Measurements from ENCODE around the gene GTPBP3. TPM values are rescaled to one million over a fixed set of nuclear protein-coding genes. Genes with fewer than 3 reads are reported as not detected.

GTPBP3 gene
- total RNA-seq, 4 donors from 2014 or later: 15.9 to 59.4 (median 28.8) TPM

DNA sequence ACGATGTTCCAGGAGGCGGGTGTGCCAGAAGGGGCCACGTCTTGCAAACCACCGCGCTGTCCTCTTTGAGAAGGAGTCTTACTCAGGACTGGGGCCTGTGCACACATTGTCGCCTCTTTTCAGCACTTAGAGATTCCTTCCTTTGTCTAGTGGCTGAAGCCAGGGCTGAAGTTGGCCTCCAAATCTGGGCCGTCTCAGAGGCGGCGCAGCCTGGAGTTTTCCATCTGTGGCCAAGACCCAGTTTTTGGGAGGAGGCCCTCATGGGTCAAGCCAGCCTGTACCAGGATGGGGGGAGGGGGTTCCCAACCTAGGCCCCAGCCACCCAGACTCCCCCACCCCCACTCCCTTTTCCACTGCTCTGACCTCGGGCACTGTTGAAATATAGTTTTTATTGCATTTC lies 14.5 kb upstream of the GTPBP3 start:
- H3K36me3 ChIP-seq: peaks cover 0 to 84% (median 12%) of the 10 kb centered on the region in 3 donors
- no peak for TF ChIP-seq EP300 (IDR thresholded peaks at IDR 0.05)
- no peak for TF ChIP-seq POLR2A (IDR thresholded peaks at IDR 0.05)
- TF ChIP-seq, protein P1, sequence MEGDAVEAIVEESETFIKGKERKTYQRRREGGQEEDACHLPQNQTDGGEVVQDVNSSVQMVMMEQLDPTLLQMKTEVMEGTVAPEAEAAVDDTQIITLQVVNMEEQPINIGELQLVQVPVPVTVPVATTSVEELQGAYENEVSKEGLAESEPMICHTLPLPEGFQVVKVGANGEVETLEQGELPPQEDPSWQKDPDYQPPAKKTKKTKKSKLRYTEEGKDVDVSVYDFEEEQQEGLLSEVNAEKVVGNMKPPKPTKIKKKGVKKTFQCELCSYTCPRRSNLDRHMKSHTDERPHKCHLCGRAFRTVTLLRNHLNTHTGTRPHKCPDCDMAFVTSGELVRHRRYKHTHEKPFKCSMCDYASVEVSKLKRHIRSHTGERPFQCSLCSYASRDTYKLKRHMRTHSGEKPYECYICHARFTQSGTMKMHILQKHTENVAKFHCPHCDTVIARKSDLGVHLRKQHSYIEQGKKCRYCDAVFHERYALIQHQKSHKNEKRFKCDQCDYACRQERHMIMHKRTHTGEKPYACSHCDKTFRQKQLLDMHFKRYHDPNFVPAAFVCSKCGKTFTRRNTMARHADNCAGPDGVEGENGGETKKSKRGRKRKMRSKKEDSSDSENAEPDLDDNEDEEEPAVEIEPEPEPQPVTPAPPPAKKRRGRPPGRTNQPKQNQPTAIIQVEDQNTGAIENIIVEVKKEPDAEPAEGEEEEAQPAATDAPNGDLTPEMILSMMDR (IDR thresholded peaks at IDR 0.05): no peak
- no peak overlapping the region for H3K4me3 ChIP-seq
- no peaks in the 10 kb centered on the region for H3K27me3 ChIP-seq
- H3K4me1 ChIP-seq: peaks cover 0 to 53% (median 18%) of the 10 kb centered on the region in 4 donors
- no peaks in the 10 kb centered on the region for H3K9me3 ChIP-seq
- WGBS, 2 donors: 43 to 48% methylated on average over 9 to 10 of the region's 10 CpGs
- peak overlapping the region in 2 of 4 donors; percentile 19 to 52 for H3K27ac ChIP-seq
- DNase-seq (ENCODE audit: low spot score in 2 of 2): no peak

DNA sequence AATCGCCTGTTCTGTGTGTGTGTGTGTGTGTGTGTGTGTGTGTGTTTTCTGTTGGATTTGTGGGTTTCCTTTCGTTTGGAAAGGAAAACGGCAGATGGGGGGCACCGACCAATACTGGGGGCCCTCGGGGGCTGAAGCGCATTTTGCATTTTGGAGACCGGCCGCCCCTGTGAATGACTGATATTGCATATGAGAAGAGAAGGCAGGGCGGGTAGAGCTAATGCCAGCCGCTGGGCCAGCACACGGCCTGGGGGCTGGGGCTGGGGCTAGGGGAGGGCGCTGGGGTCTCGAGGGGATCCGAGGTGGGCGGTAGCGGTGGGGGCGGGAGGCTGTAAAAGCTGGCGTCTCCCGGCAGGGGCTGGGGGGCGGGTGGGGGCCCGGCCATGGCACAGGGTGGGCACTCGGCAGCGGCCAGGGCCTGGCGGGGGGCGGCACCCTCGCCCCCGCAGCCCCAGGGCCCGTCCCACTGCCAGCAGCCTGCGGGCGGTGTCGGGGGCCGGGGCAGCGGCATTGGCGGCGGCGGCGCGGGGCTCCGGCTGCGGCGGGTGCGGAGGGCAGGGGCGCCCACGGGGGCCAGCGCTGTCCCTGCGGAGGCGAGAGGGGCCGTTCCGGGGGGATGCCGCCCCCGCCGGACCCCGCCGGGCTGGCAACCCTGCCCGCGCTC lies 13.9 kb upstream of the GTPBP3 start:
- peaks cover 0 to 78% (median 12%) of the 10 kb centered on the region in 3 donors for H3K36me3 ChIP-seq
- TF ChIP-seq POLR2A (IDR thresholded peaks at IDR 0.05): no peak
- TF ChIP-seq, protein P1 (IDR thresholded peaks at IDR 0.05): no peak
- no peak for TF ChIP-seq EP300 (IDR thresholded peaks at IDR 0.05)

DNA sequence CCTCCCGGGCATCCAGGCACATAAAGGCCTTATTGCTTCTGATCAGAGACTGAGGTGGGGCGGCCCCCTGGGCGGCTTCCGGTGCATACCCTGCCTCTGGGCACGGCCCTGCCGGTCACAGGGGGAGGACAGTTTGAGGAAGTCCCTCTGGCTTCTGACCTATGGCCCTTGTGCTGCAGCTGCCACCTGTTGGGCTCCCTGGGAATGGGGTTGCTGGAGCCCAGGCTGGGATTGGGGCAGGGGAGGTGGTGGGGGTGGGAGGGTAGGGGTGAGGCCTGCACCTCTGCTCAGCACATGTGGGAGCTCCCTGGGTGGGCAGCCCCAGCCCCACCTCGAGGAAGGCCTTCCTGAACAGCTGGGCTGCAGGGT lies 13.4 kb upstream of the GTPBP3 start:
- no peaks in the 10 kb centered on the region for H3K9me3 ChIP-seq
- peaks cover 0 to 63% (median 21%) of the 10 kb centered on the region in 4 donors for H3K4me1 ChIP-seq
- peak overlapping the region in 1 of 4 donors; percentile 38 for H3K4me3 ChIP-seq
- TF ChIP-seq EP300 (IDR thresholded peaks at IDR 0.05) (no peak), POLR2A (IDR thresholded peaks at IDR 0.05) (no peak)
- TF ChIP-seq, protein P1 (IDR thresholded peaks at IDR 0.05): no peak
- peak overlapping the region; percentile 36 to 84 (median 58) for H3K27ac ChIP-seq
- 9 to 22% methylated on average over 1 to 6 of the region's 7 CpGs for WGBS, 2 donors
- no peak for DNase-seq (ENCODE audit: low spot score in 2 of 2)
- H3K27me3 ChIP-seq: no peaks in the 10 kb centered on the region
- peaks cover 0 to 74% (median 12%) of the 10 kb centered on the region in 3 donors for H3K36me3 ChIP-seq

More for the DNA sequence above, 13.9 kb upstream of the GTPBP3 start:
- Histone ChIP-seq H3K4me1 (peaks cover 0 to 59% (median 20%) of the 10 kb centered on the region in 4 donors), H3K27me3 (no peaks in the 10 kb centered on the region), H3K9me3 (no peaks in the 10 kb centered on the region), H3K4me3 (peak overlapping the region in 1 of 4 donors; percentile 38), H3K27ac (peak overlapping the region; percentile 36 to 84 (median 58))
- DNase-seq (ENCODE audit: low spot score in 2 of 2): no peak
- 28 to 38% methylated on average over 20 to 42 of the region's 56 CpGs for WGBS, 2 donors

DNA sequence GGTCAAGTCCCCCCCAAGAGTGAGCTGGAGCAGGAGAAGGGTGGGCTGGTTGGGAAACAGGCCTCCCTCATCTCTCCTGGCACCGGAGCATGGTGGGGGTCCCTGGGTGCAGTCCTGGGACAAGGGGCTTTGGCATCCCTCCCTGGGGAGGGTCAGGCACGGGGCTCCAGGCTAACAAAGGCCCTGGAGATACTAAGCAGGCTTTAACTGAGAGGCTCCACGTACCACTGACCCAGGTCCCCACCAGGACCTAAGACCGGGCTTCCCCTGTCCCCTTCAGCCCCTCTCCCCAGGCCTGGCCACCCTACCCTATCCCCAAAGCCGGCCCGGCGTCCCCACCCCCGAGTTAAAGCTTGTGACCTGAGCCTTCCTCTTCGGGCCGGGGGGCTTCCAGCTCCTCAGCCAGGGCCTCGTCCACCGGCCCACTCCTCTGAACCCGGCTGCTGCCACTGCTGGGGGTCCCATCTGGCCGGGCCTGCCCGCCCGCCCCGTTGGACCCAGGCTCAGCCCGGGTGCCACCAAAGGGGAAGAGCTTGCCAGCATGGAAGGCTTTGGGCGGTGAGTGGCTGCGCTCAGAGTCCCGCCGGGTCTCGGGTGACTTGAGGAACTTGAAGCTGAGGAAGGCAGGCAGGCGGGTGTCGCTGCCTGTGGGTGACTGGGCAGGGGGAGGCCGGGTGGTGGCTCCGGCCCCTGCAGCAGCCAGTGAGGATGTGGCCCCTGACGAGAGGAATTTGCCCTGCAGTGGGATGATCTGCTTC lies 12.8 kb upstream of the GTPBP3 start:
- H3K4me3 ChIP-seq: no peak overlapping the region
- TF ChIP-seq POLR2A (IDR thresholded peaks at IDR 0.05) (no peak), EP300 (IDR thresholded peaks at IDR 0.05) (no peak)
- TF ChIP-seq, protein P1 (IDR thresholded peaks at IDR 0.05): no peak
- peaks cover 0 to 74% (median 12%) of the 10 kb centered on the region in 3 donors for H3K36me3 ChIP-seq
- H3K27ac ChIP-seq: peak overlapping the region in 3 of 4 donors; percentile 45 to 84 (median 72)
- peaks cover 0 to 69% (median 24%) of the 10 kb centered on the region in 4 donors for H3K4me1 ChIP-seq
- WGBS, 2 donors: 71 to 80% methylated on average over 13 to 23 of the region's 28 CpGs
- H3K27me3 ChIP-seq: no peaks in the 10 kb centered on the region
- H3K9me3 ChIP-seq: no peaks in the 10 kb centered on the region
- no peak for DNase-seq (ENCODE audit: low spot score in 2 of 2)

DNA sequence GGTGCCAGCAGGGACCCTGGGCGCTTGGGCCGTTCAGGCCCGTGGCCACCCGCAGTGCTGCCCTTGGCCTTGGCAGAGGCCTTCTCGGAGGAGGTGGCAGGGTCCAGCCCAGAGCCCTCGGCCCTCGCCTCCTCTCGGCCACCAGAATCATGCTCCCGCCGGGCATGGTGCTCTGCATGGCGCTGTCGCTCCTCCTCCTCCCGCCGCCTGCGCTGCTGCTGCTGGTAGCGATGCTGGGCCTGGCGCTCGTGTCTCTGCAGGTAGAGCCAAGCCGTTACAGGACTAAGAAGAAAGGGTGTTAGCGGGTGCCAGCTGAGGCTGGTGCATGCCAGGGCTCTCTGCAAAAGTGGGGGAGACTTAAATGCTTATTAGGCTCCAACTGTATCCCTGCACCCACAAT lies 12.2 kb upstream of the GTPBP3 start:
- Histone ChIP-seq H3K27ac (peak overlapping the region in 1 of 4 donors; percentile 72), H3K9me3 (no peaks in the 10 kb centered on the region), H3K4me1 (peaks cover 0 to 70% (median 25%) of the 10 kb centered on the region in 4 donors), H3K27me3 (no peaks in the 10 kb centered on the region), H3K4me3 (no peak overlapping the region), H3K36me3 (peaks cover 0 to 74% (median 8%) of the 10 kb centered on the region in 3 donors)
- TF ChIP-seq POLR2A (IDR thresholded peaks at IDR 0.05): no peak
- no peak for TF ChIP-seq EP300 (IDR thresholded peaks at IDR 0.05)
- TF ChIP-seq, protein P1 (IDR thresholded peaks at IDR 0.05): no peak
- 91 to 96% methylated on average over 18 to 20 of the region's 20 CpGs for WGBS, 2 donors
- DNase-seq (ENCODE audit: low spot score in 2 of 2): no peak

Measured in tibial nerve (tissue), 4 donors.